ENCODE results near the gene THAP8. TPM values are rescaled to one million over a fixed set of nuclear protein-coding genes. Genes with fewer than 3 reads are reported as not detected.

The THAP8 gene
- polyA plus RNA-seq, 1 donor (not counting 4 experiments of a cell fraction or from before 2014, with no cell fraction given) = 1.8 TPM

- peaks cover under 1 to 17% of the 10 kb centered on the region in 2 experiments for H3K36me3 ChIP-seq (ENCODE audit: control insufficient read depth in 2 of 2, extremely low read depth in 1 of 2, insufficient read depth in 2 of 2, low read length in 2 of 2)
- no peaks in the 10 kb centered on the region for H3K9me3 ChIP-seq (ENCODE audit: control insufficient read depth, low read depth, low read length)
- H3K4me3 ChIP-seq (ENCODE audit: control insufficient read depth in 2 of 3, extremely low read depth in 1 of 3, insufficient read depth in 2 of 3, low read depth in 1 of 3, low read length in 3 of 3) = no peak overlapping the region
- peaks cover 2% of the 10 kb centered on the region for H4K20me1 ChIP-seq (ENCODE audit: control insufficient read depth, extremely low read depth, insufficient read depth, low read length)
- H3K9ac ChIP-seq (ENCODE audit: control insufficient read depth, extremely low read depth, insufficient read depth, low read length) = no peak overlapping the region
- H3K27me3 ChIP-seq (ENCODE audit: control insufficient read depth, extremely low read depth, insufficient read depth, low read length) = no peaks in the 10 kb centered on the region
- FAIRE-seq (no peak), DNase-seq (ENCODE audit: low read depth, low spot score) (no peak)
- H3K27ac ChIP-seq (ENCODE audit: control insufficient read depth, insufficient read depth, low read length) = no peak overlapping the region
- H3K79me2 ChIP-seq (ENCODE audit: control insufficient read depth, insufficient read depth, low read length) = no peaks in the 10 kb centered on the region
- dilution Hi-C loops (cut with MboI; ENCODE audit: extremely low pct_ligation_motif_present, low sequenced_read_pairs) = no loop called here
- H2AFZ ChIP-seq (ENCODE audit: control insufficient read depth, low read length) = no peak overlapping the region
- no peaks in the 10 kb centered on the region for H3K4me1 ChIP-seq (ENCODE audit: control insufficient read depth, extremely low read depth, insufficient read depth, low read length)
- no peak for TF ChIP-seq EZH2 (IDR thresholded peaks at IDR 0.05; ENCODE audit: low read length)
- TF ChIP-seq, protein P1, sequence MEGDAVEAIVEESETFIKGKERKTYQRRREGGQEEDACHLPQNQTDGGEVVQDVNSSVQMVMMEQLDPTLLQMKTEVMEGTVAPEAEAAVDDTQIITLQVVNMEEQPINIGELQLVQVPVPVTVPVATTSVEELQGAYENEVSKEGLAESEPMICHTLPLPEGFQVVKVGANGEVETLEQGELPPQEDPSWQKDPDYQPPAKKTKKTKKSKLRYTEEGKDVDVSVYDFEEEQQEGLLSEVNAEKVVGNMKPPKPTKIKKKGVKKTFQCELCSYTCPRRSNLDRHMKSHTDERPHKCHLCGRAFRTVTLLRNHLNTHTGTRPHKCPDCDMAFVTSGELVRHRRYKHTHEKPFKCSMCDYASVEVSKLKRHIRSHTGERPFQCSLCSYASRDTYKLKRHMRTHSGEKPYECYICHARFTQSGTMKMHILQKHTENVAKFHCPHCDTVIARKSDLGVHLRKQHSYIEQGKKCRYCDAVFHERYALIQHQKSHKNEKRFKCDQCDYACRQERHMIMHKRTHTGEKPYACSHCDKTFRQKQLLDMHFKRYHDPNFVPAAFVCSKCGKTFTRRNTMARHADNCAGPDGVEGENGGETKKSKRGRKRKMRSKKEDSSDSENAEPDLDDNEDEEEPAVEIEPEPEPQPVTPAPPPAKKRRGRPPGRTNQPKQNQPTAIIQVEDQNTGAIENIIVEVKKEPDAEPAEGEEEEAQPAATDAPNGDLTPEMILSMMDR (optimal IDR thresholded peaks at IDR 0.05 in 1 of 3, IDR thresholded peaks at IDR 0.05 in 1 of 3, conservative IDR thresholded peaks at IDR 0.05 in 1 of 3; ENCODE audit: extremely low read depth in 1 of 3, insufficient read depth in 2 of 3, low read length in 3 of 3) = no peak
- no peaks in the 10 kb centered on the region for H3K9me1 ChIP-seq (ENCODE audit: control insufficient read depth, extremely low read depth, insufficient read depth, low read length)
- H3K4me2 ChIP-seq (ENCODE audit: control insufficient read depth, extremely low read depth, insufficient read depth, low read depth, low read length) = no peak overlapping the region
Measured at GRCh38 chr19:36064826-36065225, 10.7 kb upstream of the THAP8 start.

- Histone ChIP-seq H2AFZ (ENCODE audit: control insufficient read depth, low read length) (no peak overlapping the region), H3K4me1 (ENCODE audit: control insufficient read depth, extremely low read depth, insufficient read depth, low read length) (peaks cover 3% of the 10 kb centered on the region), H3K9me3 (ENCODE audit: control insufficient read depth, low read depth, low read length) (no peaks in the 10 kb centered on the region), H3K9me1 (ENCODE audit: control insufficient read depth, extremely low read depth, insufficient read depth, low read length) (no peaks in the 10 kb centered on the region), H3K36me3 (ENCODE audit: control insufficient read depth in 2 of 2, extremely low read depth in 1 of 2, insufficient read depth in 2 of 2, low read length in 2 of 2) (peaks cover 2 to 17% of the 10 kb centered on the region in 2 experiments), H3K27me3 (ENCODE audit: control insufficient read depth, extremely low read depth, insufficient read depth, low read length) (no peaks in the 10 kb centered on the region), H3K27ac (ENCODE audit: control insufficient read depth, insufficient read depth, low read length) (no peak overlapping the region), H4K20me1 (ENCODE audit: control insufficient read depth, extremely low read depth, insufficient read depth, low read length) (peaks cover 4% of the 10 kb centered on the region), H3K79me2 (ENCODE audit: control insufficient read depth, insufficient read depth, low read length) (peaks cover 4% of the 10 kb centered on the region), H3K4me2 (ENCODE audit: control insufficient read depth, extremely low read depth, insufficient read depth, low read depth, low read length) (no peak overlapping the region), H3K9ac (ENCODE audit: control insufficient read depth, extremely low read depth, insufficient read depth, low read length) (no peak overlapping the region), H3K4me3 (ENCODE audit: control insufficient read depth in 2 of 3, extremely low read depth in 1 of 3, insufficient read depth in 2 of 3, low read depth in 1 of 3, low read length in 3 of 3) (no peak overlapping the region)
- dilution Hi-C loops (cut with MboI; ENCODE audit: extremely low pct_ligation_motif_present, low sequenced_read_pairs) = no loop called here
- no peak for FAIRE-seq
- no peak for DNase-seq (ENCODE audit: low read depth, low spot score)
- TF ChIP-seq EZH2 (IDR thresholded peaks at IDR 0.05; ENCODE audit: low read length) = no peak
- TF ChIP-seq, protein P1 (optimal IDR thresholded peaks at IDR 0.05 in 1 of 3, IDR thresholded peaks at IDR 0.05 in 1 of 3, conservative IDR thresholded peaks at IDR 0.05 in 1 of 3; ENCODE audit: extremely low read depth in 1 of 3, insufficient read depth in 2 of 3, low read length in 3 of 3) = no peak
Measured at GRCh38 chr19:36061367-36061766, 7.3 kb upstream of the THAP8 start.

All from keratinocyte (primary cell).